Body of pancreas (tissue), 4 donors: ENCODE data around the gene ADAMTS20.

Source experiments
- POLR2A ChIP-seq, 3 donors: fragments of 450-650 bp; IDR thresholded peaks; one replicate each; pipeline ENCODE4 v1.6.1; 2016; ENCODE audit warnings: antibody characterized with exemption in 3 of 3, mild to moderate bottlenecking in 2 of 3
- TF ChIP-seq, protein P1 (sequence below), 7 experiments: fragments of 450-650 bp in 4 of 7; fragments of 200-600 bp in 3 of 7; sonication (generic) in 3 of 7; IDR thresholded peaks; one replicate each; pipeline ENCODE4 v1.5.1; 2016 to 2019; ENCODE audit warnings: antibody characterized with exemption in 7 of 7

DNA sequence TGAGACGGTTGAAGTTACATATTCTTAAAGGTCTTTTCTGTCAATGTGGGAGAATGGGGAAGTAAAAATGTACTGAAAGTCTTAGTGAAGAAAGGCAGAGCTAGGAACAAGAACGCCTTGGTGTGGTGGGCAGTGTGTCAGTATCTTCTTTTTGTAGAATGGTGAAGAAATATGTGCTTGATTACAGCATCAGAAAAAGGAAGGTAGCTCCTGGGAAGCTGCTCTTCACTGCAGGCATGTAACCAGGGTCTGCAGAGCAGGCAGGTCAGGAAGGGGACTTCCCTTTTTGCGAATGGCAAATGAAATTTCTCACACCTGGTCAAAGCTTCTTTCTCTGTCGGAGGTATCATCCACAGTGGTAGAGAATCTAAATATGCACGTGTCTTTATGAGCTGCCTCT lies 226.2 kb downstream of the ADAMTS20 start:
- TF ChIP-seq, protein P1, sequence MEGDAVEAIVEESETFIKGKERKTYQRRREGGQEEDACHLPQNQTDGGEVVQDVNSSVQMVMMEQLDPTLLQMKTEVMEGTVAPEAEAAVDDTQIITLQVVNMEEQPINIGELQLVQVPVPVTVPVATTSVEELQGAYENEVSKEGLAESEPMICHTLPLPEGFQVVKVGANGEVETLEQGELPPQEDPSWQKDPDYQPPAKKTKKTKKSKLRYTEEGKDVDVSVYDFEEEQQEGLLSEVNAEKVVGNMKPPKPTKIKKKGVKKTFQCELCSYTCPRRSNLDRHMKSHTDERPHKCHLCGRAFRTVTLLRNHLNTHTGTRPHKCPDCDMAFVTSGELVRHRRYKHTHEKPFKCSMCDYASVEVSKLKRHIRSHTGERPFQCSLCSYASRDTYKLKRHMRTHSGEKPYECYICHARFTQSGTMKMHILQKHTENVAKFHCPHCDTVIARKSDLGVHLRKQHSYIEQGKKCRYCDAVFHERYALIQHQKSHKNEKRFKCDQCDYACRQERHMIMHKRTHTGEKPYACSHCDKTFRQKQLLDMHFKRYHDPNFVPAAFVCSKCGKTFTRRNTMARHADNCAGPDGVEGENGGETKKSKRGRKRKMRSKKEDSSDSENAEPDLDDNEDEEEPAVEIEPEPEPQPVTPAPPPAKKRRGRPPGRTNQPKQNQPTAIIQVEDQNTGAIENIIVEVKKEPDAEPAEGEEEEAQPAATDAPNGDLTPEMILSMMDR (IDR thresholded peaks at IDR 0.05) = no peak
- TF ChIP-seq POLR2A (IDR thresholded peaks at IDR 0.05) = no peak
